ENCODE data around the gene MON1B. TPM values are rescaled to one million over a fixed set of nuclear protein-coding genes. Genes with fewer than 3 reads are reported as not detected.

Gene MON1B
- total RNA-seq, 1 experiment from 2014 or later = 48.0 TPM

GRCh38 chr16:77227745-77228144 is 36.8 kb downstream of the MON1B start:
- Histone ChIP-seq H2AFZ (ENCODE audit: low read length) (no peak overlapping the region), H3K4ac (ENCODE audit: low read depth, low read length) (no peak overlapping the region), H3K14ac (ENCODE audit: insufficient read depth, low read length) (no peak overlapping the region), H2AK5ac (ENCODE audit: insufficient read length, low read length) (no peak overlapping the region), H3K23ac (ENCODE audit: insufficient read length, low read depth, low read length) (no peak overlapping the region), H3K4me1 (ENCODE audit: insufficient read depth, low read length) (no peaks in the 10 kb centered on the region; the same call in 1 of the 2 replicates), H3K27ac (ENCODE audit: insufficient read length, low read depth, low read length) (no peak overlapping the region), H4K91ac (ENCODE audit: insufficient read length, low read depth, low read length) (no peak overlapping the region), H4K20me1 (ENCODE audit: control insufficient read depth, insufficient read depth, insufficient read length) (no peaks in the 10 kb centered on the region), H3K79me1 (ENCODE audit: insufficient read depth, low read depth, low read length, poor library complexity, severe bottlenecking) (no peaks in the 10 kb centered on the region), H2BK5ac (ENCODE audit: insufficient read length, low read length) (no peak overlapping the region), H4K5ac (ENCODE audit: insufficient read length, low read depth, low read length) (no peak overlapping the region), H3K56ac (ENCODE audit: insufficient read length, low read depth, low read length) (no peak overlapping the region), H2BK15ac (ENCODE audit: low read depth, low read length) (no peak overlapping the region), H3K23me2 (ENCODE audit: insufficient read length, low read depth, low read length, poor library complexity, severe bottlenecking) (no peaks in the 10 kb centered on the region), H3T11ph (ENCODE audit: low read length) (no peak overlapping the region), H3K4me2 (ENCODE audit: insufficient read depth, insufficient read length, low read length) (no peak overlapping the region), H2BK120ac (ENCODE audit: low read depth, low read length, poor library complexity, severe bottlenecking) (no peak overlapping the region), H3K79me2 (ENCODE audit: insufficient read depth, low read length) (no peaks in the 10 kb centered on the region), H3K18ac (ENCODE audit: insufficient read length, low read depth, low read length) (peak overlapping the region; percentile 34), H3K9me3 (ENCODE audit: control insufficient read depth, low read depth, low read length) (no peaks in the 10 kb centered on the region), H3K9ac (ENCODE audit: extremely low read depth, insufficient read length, low read length) (no peak overlapping the region), H2BK20ac (ENCODE audit: low read depth, low read length, poor library complexity, severe bottlenecking) (no peak overlapping the region), H3K27me3 (ENCODE audit: insufficient read depth, low read length) (no peaks in the 10 kb centered on the region), H4K8ac (replicated peaks; ENCODE audit: insufficient read length, low read depth, low read length) (no peak overlapping the region), H2BK12ac (ENCODE audit: insufficient read length, low read depth, low read length) (no peak overlapping the region)
- Mint-ChIP-seq H3K9me3 (no peaks in the 10 kb centered on the region), H3K36me3 (ENCODE audit: insufficient read depth in 1 of 3, low read depth in 3 of 3) (peaks cover 0 to 7% (median 0%) of the 10 kb centered on the region in 3 experiments; a peak in 2 of 7 replicates), H3K27ac (0 out of 7 replicates have a peak overlapping the region, but pooled peaks of 1 of the 3 experiments have one; percentile 24), H3K4me3 (no peak overlapping the region), H3K27me3 (ENCODE audit: low read depth) (peaks cover 2% of the 10 kb centered on the region; the same call in 1 of the 2 replicates), H3K4me1 (peaks cover 13 to 15% of the 10 kb centered on the region in 2 experiments)
- TF ChIP-seq CTCF (conservative IDR thresholded peaks at IDR 0.05) = no peak
- WGBS (ENCODE audit: extremely low coverage, insufficient read length, low lambda C conversion rate) = no CpG with 5 or more reads among the region's 5 CpGs
- DNase-seq = no peak

Data from H9 (cell line).